VCaP (cell line): ENCODE data around the gene SPINK4.

Experiments
- H3K27ac ChIP-seq: fragments of 450-650 bp; 2 replicates; pipeline ENCODE4 v1.5.1; 2017
- CTCF ChIP-seq: fragments of 450-650 bp; conservative IDR thresholded peaks from 2 replicates; pipeline ENCODE4 v1.5.1; 2017; ENCODE audit warnings: mild to moderate bottlenecking, moderate library complexity

SPINK4 gene

GRCh38 chr9:33242609-33243134 lies 2.7 kb downstream of the SPINK4 start:
- H3K27ac ChIP-seq, result no peak overlapping the region
- TF ChIP-seq CTCF, result no peak

- H3K27ac ChIP-seq, result no peak overlapping the region
- TF ChIP-seq CTCF, result no peak
Observed at GRCh38 chr9:33244137-33244784, 4.3 kb downstream of the SPINK4 start.

GRCh38 chr9:33245341-33245740 lies 5.4 kb downstream of the SPINK4 start:
- no peak overlapping the region for H3K27ac ChIP-seq
- TF ChIP-seq CTCF, result no peak

GRCh38 chr9:33246269-33246860 lies 6.4 kb downstream of the SPINK4 start:
- H3K27ac ChIP-seq, result no peak overlapping the region
- TF ChIP-seq CTCF, result no peak

DNA sequence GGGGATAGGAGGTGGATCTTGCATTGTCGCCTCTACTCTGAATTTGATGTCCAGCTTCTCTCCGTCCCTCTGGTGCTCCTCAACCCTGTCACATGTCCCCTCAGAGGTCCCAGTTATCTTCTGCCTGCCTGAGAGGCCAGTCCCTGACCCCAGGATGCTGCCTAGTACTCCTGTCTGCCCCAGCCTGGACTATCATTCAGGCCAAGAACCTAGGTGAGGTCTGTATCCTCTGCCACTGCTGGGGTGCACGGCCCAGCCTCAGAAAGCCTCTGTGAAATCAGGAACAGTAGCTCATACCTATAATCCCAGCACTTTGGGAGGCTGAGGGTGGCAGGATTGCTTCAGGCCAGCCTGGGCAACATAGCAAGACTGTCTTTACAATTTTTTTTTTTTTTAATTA lies 8.6 kb downstream of the SPINK4 start:
- TF ChIP-seq CTCF, result no peak
- H3K27ac ChIP-seq, result no peak overlapping the region

GRCh38 chr9:33249087-33249658 lies 9.2 kb downstream of the SPINK4 start:
- no peak overlapping the region for H3K27ac ChIP-seq
- TF ChIP-seq CTCF, result no peak

GRCh38 chr9:33249983-33250382 lies 10.0 kb downstream of the SPINK4 start:
- no peak overlapping the region for H3K27ac ChIP-seq
- TF ChIP-seq CTCF, result no peak
